BE2C (cell line): Measurements from ENCODE around the gene TTC9B.

Experiments used
- DNase-seq: peaks from one replicate; pipeline ENCODE4 v3.0.0-alpha.2; 2020
- H3K27me3 ChIP-seq: fragments of 250-450 bp; sonication (Bioruptor Pico); 2 replicates; pipeline ENCODE4 v1.5.1; 2020; ENCODE audit warnings: mild to moderate bottlenecking
- H3K36me3 ChIP-seq: fragments of 250-450 bp; sonication (Bioruptor Pico); 2 replicates; pipeline ENCODE4 v1.5.1; 2020; ENCODE audit warnings: mild to moderate bottlenecking
- H3K4me1 ChIP-seq: fragments of 250-450 bp; sonication (Bioruptor Pico); 2 replicates; pipeline ENCODE4 v1.5.1; 2020
- H3K4me3 ChIP-seq: 2 replicates; pipeline ENCODE4 v1.5.1; 2011; ENCODE audit warnings: low read depth, low read length
- H3K9me3 ChIP-seq: fragments of 250-450 bp; sonication (Bioruptor Pico); 2 replicates; pipeline ENCODE4 v1.5.1; 2020
- CTCF ChIP-seq: IDR thresholded peaks from 2 replicates; pipeline ENCODE4 v1.5.1; 2012; ENCODE audit warnings: mild to moderate bottlenecking, low read depth, low read length

Gene TTC9B

DNA sequence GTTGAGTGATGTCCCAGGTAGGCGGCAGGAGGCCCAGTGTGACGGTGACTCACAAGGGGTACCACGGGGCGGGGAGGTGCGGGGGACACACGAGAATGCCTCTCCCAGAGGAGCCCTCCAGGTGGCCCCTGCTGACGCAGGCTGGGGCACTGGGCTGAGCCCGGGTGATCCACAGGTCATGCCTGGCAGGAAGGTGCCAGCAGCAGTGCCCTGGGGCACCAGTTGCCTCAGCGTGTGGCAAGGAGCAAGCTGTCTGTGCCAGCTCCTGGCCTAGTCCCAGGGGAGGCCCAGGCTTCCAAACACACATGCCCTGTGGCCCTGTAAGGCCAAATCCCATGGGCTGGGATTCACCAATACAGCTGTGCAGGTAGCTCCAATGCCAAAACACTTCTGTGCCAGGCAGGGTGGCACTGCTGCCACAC is 38.9 kb upstream of the TTC9B start:
- no peak for DNase-seq
- peaks cover 24% of the 10 kb centered on the region for H3K36me3 ChIP-seq
- no peak for TF ChIP-seq CTCF
- no peaks in the 10 kb centered on the region for H3K27me3 ChIP-seq
- no peaks in the 10 kb centered on the region for H3K9me3 ChIP-seq
- no peaks in the 10 kb centered on the region for H3K4me1 ChIP-seq
- no peak overlapping the region for H3K4me3 ChIP-seq

- DNase-seq, result no peak
- Histone ChIP-seq H3K36me3 (peaks cover 28% of the 10 kb centered on the region), H3K4me1 (no peaks in the 10 kb centered on the region), H3K9me3 (no peaks in the 10 kb centered on the region), H3K27me3 (no peaks in the 10 kb centered on the region), H3K4me3 (no peak overlapping the region)
- no peak for TF ChIP-seq CTCF
These were observed 38.3 kb upstream of the TTC9B start for GRCh38 chr19:40256512-40256911.

- no peaks in the 10 kb centered on the region for H3K9me3 ChIP-seq
- DNase-seq, result no peak
- peaks cover 30% of the 10 kb centered on the region for H3K36me3 ChIP-seq
- no peaks in the 10 kb centered on the region for H3K4me1 ChIP-seq
- H3K4me3 ChIP-seq, result no peak overlapping the region
- no peak for TF ChIP-seq CTCF
- H3K27me3 ChIP-seq, result no peaks in the 10 kb centered on the region
These were observed 37.5 kb upstream of the TTC9B start for GRCh38 chr19:40255619-40256166.

- Histone ChIP-seq H3K36me3 (peaks cover 31% of the 10 kb centered on the region), H3K27me3 (no peaks in the 10 kb centered on the region), H3K4me1 (no peaks in the 10 kb centered on the region), H3K4me3 (no peak overlapping the region), H3K9me3 (no peaks in the 10 kb centered on the region)
- TF ChIP-seq CTCF, result no peak
- DNase-seq, result no peak
These were observed 36.7 kb upstream of the TTC9B start for GRCh38 chr19:40254714-40255418.

DNA sequence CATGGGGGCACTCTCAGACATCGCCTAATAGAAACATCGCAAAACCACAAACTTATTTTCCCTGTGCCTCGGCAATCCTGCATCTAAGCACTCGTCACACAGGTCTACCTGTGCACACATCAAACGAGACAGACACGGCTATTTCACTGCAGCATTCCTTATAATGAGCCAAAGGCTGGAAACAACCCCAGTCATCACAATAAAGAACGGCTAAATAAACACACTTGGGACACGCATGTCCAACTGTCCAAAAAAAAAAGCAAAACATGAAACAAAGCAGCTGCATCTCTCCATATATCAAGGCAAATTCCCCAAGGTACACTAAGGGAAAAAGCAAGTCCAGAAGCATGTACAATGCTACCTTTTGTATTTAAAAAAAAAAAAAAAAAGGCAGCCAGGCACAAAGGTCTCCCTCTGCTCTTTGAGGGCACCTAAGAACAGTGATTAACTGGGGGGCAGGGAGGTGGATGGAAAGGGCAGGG is 35.5 kb upstream of the TTC9B start:
- Histone ChIP-seq H3K27me3 (no peaks in the 10 kb centered on the region), H3K9me3 (no peaks in the 10 kb centered on the region), H3K36me3 (peaks cover 31% of the 10 kb centered on the region), H3K4me1 (no peaks in the 10 kb centered on the region), H3K4me3 (no peak overlapping the region)
- no peak for DNase-seq
- no peak for TF ChIP-seq CTCF

DNA sequence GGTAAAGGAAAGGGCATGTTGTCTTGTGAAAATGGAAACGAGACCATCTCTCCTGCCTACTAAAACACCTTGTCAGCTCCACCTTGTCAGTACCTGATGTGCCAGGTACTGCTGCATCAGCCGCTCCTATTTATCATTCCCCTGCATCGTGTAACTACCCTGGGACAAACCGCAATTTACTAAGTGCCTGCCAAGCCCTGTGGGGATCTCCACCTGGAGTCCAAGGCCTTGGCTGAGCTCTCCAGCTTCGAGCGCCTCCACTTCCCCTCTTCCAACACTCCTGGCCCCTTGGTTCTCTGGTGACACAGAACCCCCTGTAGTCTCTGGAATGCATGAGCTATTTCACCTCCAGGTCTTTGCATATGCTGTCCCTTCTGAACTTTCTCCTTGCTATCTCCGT is 34.2 kb upstream of the TTC9B start:
- Histone ChIP-seq H3K9me3 (no peaks in the 10 kb centered on the region), H3K4me1 (no peaks in the 10 kb centered on the region), H3K36me3 (peaks cover 31% of the 10 kb centered on the region), H3K27me3 (no peaks in the 10 kb centered on the region), H3K4me3 (no peak overlapping the region)
- DNase-seq, result no peak
- TF ChIP-seq CTCF, result no peak
